ENCODE data around the gene MKRN3.

Gene MKRN3

GRCh38 chr15:23565395-23566070 is at the start of gene MKRN3:
Gene MKRN3, plus strand, starts transcription at chr15:23565674. Its CDS starts 109 bp downstream, at chr15:23565783.
- FAIRE-seq, result no peak

- no peak for FAIRE-seq
Observed at GRCh38 chr15:23516866-23517265, 48.6 kb upstream of the MKRN3 start.

GRCh38 chr15:23518104-23518503 is 47.4 kb upstream of the MKRN3 start:
- no peak for FAIRE-seq

- no peak for FAIRE-seq
Observed at GRCh38 chr15:23524816-23525215, 40.7 kb upstream of the MKRN3 start.

GRCh38 chr15:23529891-23530290 is 35.6 kb upstream of the MKRN3 start:
- FAIRE-seq, result no peak

- no peak for FAIRE-seq
Observed at GRCh38 chr15:23532024-23532423, 33.5 kb upstream of the MKRN3 start.

DNA sequence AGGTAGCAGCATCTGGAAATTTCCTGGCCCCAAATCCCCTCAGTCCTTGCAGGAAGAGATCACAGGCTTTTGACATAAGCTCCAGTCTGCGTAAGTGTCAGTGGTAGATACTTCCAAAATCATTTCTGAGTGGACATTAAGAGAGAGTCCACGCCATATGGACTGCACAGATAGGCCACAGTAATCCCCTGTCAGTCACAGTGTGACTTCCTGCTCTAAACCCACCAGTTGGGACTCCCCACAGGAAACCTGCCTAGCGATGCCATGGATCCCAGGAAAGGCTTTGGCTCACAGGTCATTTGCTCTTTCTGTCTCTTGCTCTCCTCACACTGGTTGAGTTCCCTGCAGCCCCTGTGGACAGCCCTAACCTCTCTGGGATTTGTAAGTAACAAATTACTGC is 28.8 kb upstream of the MKRN3 start:
- no peak for FAIRE-seq

DNA sequence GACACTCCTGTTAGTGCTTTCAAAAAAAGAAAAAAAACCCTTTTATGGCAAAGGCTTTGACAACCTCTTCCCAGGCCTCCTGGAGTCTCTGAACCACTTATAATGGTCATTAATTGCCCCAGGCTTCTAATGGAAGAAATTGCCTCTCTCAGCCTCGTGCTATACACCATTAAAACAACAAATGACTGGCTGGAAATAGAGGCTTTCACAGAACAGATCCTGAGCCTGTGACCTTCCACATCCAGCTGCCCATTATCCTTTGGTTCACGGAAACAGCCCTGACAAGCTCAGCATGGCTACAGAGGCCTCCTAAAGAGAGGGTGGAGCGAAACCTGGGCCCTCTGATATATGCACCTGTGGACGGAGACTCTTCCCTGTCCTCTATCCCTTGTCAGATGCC is 26.8 kb upstream of the MKRN3 start:
- no peak for FAIRE-seq

- FAIRE-seq, result no peak
Observed at GRCh38 chr15:23539892-23540291, 25.6 kb upstream of the MKRN3 start.

DNA sequence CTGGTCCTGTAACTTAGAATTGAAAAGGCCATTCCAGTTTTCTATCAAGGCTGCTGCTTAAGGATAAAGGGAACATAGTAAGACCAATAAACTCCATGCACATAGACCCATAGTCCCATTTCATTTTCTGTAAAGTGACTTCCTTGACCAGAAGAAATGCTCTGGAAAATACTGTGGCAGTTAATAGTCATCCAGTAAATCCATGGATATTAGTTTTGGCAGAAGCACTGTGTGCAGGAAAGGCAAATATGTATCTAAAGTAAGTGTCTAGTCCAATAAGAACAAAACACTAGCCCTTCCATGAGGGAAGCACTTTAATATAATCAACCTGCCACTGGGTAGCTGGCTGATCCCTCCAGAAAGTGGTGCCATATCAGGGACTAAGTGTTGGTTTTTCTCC is 19.3 kb upstream of the MKRN3 start:
- FAIRE-seq, result no peak

- FAIRE-seq, result no peak
Observed at GRCh38 chr15:23548071-23548470, 17.4 kb upstream of the MKRN3 start.

- no peak for FAIRE-seq
Observed at GRCh38 chr15:23561914-23562313, 3.6 kb upstream of the MKRN3 start.

DNA sequence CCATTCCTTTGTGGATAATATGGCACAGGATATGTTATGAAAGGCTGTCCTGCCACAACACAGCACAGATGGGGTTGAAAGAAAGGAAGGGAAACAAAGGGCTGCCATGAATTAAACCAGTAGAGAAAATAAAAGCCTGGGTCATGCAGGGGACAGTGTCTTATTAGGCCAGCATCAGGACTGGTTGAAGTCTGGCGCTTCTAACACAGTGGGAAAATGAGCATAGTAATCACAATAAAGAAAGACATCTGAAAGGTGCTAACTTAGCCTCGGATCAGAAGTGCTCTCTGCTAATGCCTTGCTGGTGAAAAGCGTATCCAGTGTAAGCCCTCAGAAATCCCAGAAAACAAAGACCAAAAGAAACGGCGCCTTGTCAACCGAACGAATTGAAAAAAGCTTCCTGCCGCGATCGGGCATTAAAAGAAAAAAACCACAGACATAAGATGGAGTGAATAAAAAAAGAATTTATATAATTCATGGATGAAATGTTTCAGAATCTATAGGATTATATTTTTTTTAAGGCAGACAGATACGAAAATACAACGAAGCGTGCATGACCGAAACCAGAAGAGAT is 566 bp upstream of the MKRN3 start:
- no peak for FAIRE-seq

GRCh38 chr15:23566071-23566554 is 639 bp downstream of the MKRN3 start:
- no peak for FAIRE-seq

DNA sequence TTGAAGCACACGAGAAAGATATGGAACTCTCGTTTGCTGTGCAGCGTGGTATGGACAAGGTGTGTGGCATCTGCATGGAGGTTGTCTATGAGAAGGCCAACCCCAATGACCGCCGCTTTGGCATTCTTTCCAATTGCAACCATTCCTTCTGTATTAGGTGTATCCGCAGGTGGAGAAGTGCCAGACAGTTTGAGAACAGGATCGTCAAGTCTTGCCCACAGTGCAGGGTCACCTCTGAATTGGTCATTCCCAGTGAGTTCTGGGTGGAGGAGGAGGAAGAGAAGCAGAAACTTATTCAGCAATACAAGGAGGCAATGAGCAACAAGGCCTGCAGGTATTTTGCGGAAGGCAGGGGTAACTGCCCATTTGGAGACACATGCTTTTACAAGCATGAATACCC is 1.2 kb downstream of the MKRN3 start:
- FAIRE-seq, result no peak

DNA sequence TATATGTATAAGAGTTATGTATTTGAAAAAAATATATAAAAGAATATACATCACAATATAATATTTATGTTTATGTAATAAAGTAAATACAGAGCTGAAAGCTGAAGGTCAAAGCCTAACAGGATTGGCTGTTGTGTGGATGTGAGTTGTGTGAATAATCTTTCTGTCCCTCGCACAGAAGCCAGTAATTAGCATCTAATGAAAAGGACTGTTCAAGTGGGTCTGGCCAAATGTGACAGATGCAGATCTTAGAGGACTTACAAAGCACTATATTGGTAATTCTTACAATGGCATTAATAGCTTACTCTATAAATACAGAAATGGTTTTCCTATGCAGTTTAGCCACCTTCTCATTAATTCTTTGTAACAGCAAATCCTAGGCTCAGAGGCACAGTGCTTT is 2.4 kb downstream of the MKRN3 start:
- no peak for FAIRE-seq

- no peak for FAIRE-seq
Observed at GRCh38 chr15:23569151-23569925, 3.9 kb downstream of the MKRN3 start.

- FAIRE-seq, result no peak
Observed at GRCh38 chr15:23570486-23570885, 5.0 kb downstream of the MKRN3 start.

DNA sequence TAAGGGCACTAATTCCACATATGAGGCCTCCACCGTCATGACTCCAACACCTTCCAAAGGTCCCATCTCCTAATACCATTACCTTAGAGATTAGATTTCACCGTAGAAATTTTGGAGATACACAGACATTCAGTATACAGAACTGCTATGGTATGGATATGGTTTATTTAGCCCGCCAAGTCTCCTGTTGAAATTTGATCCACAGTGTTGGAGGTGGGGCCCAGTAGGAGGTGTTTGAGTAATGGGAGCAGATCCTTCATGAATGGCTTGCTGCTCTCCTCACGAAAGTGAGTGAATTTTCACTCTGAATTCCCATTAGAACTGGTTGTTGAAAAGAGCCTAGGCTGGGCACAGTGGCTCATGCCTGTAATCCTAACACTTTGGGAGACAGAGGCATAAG is 7.4 kb downstream of the MKRN3 start:
- FAIRE-seq, result no peak

DNA sequence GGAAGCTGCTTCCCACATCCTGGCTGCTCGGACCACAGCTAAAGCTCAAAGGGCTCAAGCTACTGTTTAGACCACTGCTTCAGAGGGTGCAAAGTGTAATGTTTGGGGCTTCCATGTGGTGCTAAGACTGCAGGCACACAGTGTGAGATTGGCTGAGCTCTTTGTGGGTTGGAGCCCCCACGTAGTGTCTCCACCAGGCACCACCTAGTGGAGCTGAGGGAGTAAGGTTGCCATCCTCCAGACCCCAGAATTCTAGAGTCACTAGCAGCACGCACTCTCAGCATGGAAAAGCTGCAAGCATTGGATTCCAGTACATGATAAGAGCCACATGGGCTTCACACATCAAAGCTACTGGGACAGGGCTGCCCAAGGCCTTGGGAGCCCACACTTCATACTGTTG is 9.3 kb downstream of the MKRN3 start:
- FAIRE-seq, result no peak

DNA sequence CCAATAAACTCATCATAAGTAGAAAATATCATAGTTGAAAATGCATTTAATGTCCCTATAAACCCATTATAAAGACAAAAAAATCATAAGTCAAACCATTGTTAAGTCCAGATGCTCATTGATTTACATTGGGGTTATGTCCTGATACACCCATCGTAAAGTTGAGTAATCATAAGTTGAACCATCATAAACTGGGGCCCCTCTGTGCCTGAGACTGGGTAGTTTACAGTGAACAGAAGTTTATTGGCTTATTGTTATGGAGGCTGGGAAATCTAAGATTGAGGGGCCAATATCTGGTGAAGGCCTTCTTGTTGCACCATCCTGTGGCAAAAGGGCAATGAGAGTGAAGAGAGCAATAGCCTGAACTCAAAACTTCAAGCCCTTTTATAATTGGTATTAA is 10.6 kb downstream of the MKRN3 start:
- FAIRE-seq, result no peak

DNA sequence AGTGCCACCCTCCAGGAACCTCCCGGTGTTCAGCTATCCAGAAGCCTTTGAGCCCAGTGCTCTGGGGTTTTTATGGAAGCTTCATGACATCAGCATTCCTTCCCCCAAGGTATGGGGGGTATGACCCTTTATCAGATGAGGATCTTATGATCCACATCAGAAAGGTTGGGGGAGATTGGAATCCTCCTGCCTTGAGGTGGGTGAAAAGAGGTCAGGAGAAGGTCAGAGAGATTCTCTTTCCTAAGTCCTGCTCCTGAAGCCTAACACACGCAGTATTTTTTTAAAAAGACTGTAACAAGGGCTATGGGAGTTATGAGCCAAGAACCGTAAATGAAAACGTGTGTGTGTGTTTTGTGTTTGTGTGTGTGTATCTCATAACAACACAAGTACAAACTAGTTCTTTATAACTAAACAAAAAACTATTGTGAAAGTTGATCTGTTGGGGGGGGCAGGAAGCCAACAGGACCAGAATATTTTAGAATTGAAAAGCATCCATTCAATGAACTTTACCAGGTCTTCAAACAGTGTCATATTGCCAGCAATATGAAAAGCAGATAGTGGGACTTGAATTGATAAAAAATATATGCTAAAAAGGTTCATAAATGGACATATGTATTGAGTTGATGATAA is 13.2 kb downstream of the MKRN3 start:
- FAIRE-seq, result no peak

- FAIRE-seq, result no peak
Observed at GRCh38 chr15:23588268-23588667, 22.8 kb downstream of the MKRN3 start.

DNA sequence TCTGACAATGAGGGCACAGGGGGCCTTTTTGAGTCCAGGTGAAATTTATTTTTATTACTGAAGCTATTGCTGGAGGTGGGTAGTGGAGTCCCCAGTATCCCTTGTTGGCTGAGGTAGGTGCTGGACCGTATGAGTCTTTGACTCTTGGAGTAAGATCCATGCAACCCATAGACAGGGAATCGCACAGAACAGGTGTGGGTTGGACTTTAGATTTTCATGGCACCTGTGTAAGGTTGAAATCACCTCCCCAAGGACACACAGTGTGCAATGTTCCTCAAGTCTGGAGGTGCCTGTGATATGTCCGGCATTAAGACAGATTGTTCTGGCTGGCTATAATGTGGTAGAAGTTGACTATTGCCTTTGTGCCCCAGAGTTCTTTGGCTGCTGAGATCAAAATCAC is 23.5 kb downstream of the MKRN3 start:
- no peak for FAIRE-seq
